ENCODE measurements around the gene RAB24.

RAB24 gene

GRCh38 chr5:177333420-177334154 lies 30.1 kb upstream of the RAB24 start:
- DNase-seq (ENCODE audit: low spot score) = no peak

- no peak for DNase-seq (ENCODE audit: low spot score)
Measured at GRCh38 chr5:177332896-177333260, 29.4 kb upstream of the RAB24 start.

GRCh38 chr5:177332031-177332895 lies 28.7 kb upstream of the RAB24 start:
- DNase-seq (ENCODE audit: low spot score) = no peak

GRCh38 chr5:177330991-177331842 lies 27.7 kb upstream of the RAB24 start:
- no peak for DNase-seq (ENCODE audit: low spot score)

GRCh38 chr5:177329883-177330282 lies 26.4 kb upstream of the RAB24 start:
- DNase-seq (ENCODE audit: low spot score) = no peak

- DNase-seq (ENCODE audit: low spot score) = no peak
Measured at GRCh38 chr5:177328545-177329231, 25.2 kb upstream of the RAB24 start.

- DNase-seq (ENCODE audit: low spot score) = no peak
Measured at GRCh38 chr5:177327539-177328522, 24.3 kb upstream of the RAB24 start.

GRCh38 chr5:177325868-177326381 lies 22.4 kb upstream of the RAB24 start:
- DNase-seq (ENCODE audit: low spot score) = no peak

- no peak for DNase-seq (ENCODE audit: low spot score)
Measured at GRCh38 chr5:177320879-177321278, 17.4 kb upstream of the RAB24 start.

GRCh38 chr5:177319913-177320588 lies 16.5 kb upstream of the RAB24 start:
- DNase-seq (ENCODE audit: low spot score) = no peak

GRCh38 chr5:177317959-177318377 lies 14.4 kb upstream of the RAB24 start:
- peak; percentile 82 for DNase-seq (ENCODE audit: low spot score)

GRCh38 chr5:177316005-177316404 lies 12.5 kb upstream of the RAB24 start:
- DNase-seq (ENCODE audit: low spot score) = no peak

GRCh38 chr5:177315411-177315810 lies 11.9 kb upstream of the RAB24 start:
- no peak for DNase-seq (ENCODE audit: low spot score)

GRCh38 chr5:177314376-177315342 lies 11.1 kb upstream of the RAB24 start:
- DNase-seq (ENCODE audit: low spot score) = no peak

GRCh38 chr5:177313561-177314259 lies 10.2 kb upstream of the RAB24 start:
- DNase-seq (ENCODE audit: low spot score) = no peak

- no peak for DNase-seq (ENCODE audit: low spot score)
Measured at GRCh38 chr5:177312649-177313181, 9.2 kb upstream of the RAB24 start.
